ENCODE measurements around the gene MPPED1.

MPPED1 gene

GRCh38 chr22:43478621-43479300, 66.9 kb downstream of the MPPED1 start:
- FAIRE-seq = no peak

GRCh38 chr22:43479301-43479950, 67.6 kb downstream of the MPPED1 start:
- FAIRE-seq = no peak

GRCh38 chr22:43479962-43480361, 68.1 kb downstream of the MPPED1 start:
- no peak for FAIRE-seq

- no peak for FAIRE-seq
Observed at GRCh38 chr22:43481568-43482317, 69.9 kb downstream of the MPPED1 start.

- FAIRE-seq = no peak
Observed at GRCh38 chr22:43482318-43482625, 70.5 kb downstream of the MPPED1 start.

GRCh38 chr22:43483266-43483665, 71.5 kb downstream of the MPPED1 start:
- FAIRE-seq = no peak

GRCh38 chr22:43483669-43484068, 71.9 kb downstream of the MPPED1 start:
- no peak for FAIRE-seq

- FAIRE-seq = no peak
Observed at GRCh38 chr22:43484227-43484626, 72.4 kb downstream of the MPPED1 start.

GRCh38 chr22:43485502-43486089, 73.8 kb downstream of the MPPED1 start:
- no peak for FAIRE-seq

GRCh38 chr22:43487311-43488030, 75.7 kb downstream of the MPPED1 start:
- no peak for FAIRE-seq

- FAIRE-seq = no peak
Observed at GRCh38 chr22:43488031-43488866, 76.4 kb downstream of the MPPED1 start.

GRCh38 chr22:43488937-43489336, 77.1 kb downstream of the MPPED1 start:
- FAIRE-seq = no peak

GRCh38 chr22:43490311-43490710, 78.5 kb downstream of the MPPED1 start:
- no peak for FAIRE-seq

GRCh38 chr22:43491177-43491576, 79.4 kb downstream of the MPPED1 start:
- no peak for FAIRE-seq

GRCh38 chr22:43491737-43492136, 79.9 kb downstream of the MPPED1 start:
- FAIRE-seq = no peak

GRCh38 chr22:43493297-43493696, 81.5 kb downstream of the MPPED1 start:
- no peak for FAIRE-seq

GRCh38 chr22:43497956-43498855, 86.4 kb downstream of the MPPED1 start:
- no peak for FAIRE-seq

GRCh38 chr22:43498856-43499253, 87.0 kb downstream of the MPPED1 start:
- no peak for FAIRE-seq

- FAIRE-seq = no peak
Observed at GRCh38 chr22:43500792-43501785, 89.3 kb downstream of the MPPED1 start.

- FAIRE-seq = no peak
Observed at GRCh38 chr22:43501878-43502277, 90.1 kb downstream of the MPPED1 start.
